ENCODE data around the gene FMN2. TPM values are rescaled to one million over a fixed set of nuclear protein-coding genes. Genes with fewer than 3 reads are reported as not detected.
"Not testable (repeated sequence)": the region's sequence is repeated elsewhere in the genome, so short reads cannot be mapped to it uniquely, and the experiment has no call there.

Gene FMN2
- polyA plus RNA-seq, 3 donors, result 4.7 to 6.5 (median 4.9) TPM

GRCh38 chr1:240254006-240254405 lies 162.3 kb downstream of the FMN2 start:
- DNase-seq, result no peak

- no peak for DNase-seq
Measured at GRCh38 chr1:240254778-240255291, 163.2 kb downstream of the FMN2 start.

GRCh38 chr1:240255922-240256321 lies 164.2 kb downstream of the FMN2 start:
- DNase-seq, result no peak

- DNase-seq, result no peak
Measured at GRCh38 chr1:240256836-240257503, 165.3 kb downstream of the FMN2 start.

GRCh38 chr1:240258910-240259309 lies 167.2 kb downstream of the FMN2 start:
- DNase-seq, result no peak

GRCh38 chr1:240264494-240264893 lies 172.8 kb downstream of the FMN2 start:
- DNase-seq, result not testable (repeated sequence)

- no peak for DNase-seq
Measured at GRCh38 chr1:240271081-240271480, 179.4 kb downstream of the FMN2 start.

- DNase-seq, result no peak
Measured at GRCh38 chr1:240274569-240274968, 182.9 kb downstream of the FMN2 start.

GRCh38 chr1:240275219-240275618 lies 183.5 kb downstream of the FMN2 start:
- DNase-seq, result not testable (repeated sequence)

DNA sequence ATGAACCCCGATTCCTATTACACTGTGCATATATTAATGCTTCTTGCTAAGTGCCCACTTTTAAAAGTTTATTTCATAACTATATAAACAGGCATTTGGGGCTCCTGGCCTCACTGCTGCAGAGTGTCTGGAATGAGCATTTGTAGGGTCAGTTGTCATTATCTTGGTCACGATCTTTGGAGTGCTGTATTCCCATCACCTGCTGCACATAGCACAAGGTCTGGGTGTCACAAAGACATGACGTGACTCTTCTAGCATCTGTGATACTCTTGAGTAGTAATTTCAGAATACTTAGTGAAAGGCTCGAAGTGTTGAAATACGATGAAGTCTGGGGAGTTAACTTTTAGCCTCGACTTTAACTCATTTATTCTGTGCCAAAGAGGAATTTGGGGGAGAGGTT lies 186.4 kb downstream of the FMN2 start:
- no peak for DNase-seq

- DNase-seq, result no peak
Measured at GRCh38 chr1:240280560-240281322, 189.1 kb downstream of the FMN2 start.

DNA sequence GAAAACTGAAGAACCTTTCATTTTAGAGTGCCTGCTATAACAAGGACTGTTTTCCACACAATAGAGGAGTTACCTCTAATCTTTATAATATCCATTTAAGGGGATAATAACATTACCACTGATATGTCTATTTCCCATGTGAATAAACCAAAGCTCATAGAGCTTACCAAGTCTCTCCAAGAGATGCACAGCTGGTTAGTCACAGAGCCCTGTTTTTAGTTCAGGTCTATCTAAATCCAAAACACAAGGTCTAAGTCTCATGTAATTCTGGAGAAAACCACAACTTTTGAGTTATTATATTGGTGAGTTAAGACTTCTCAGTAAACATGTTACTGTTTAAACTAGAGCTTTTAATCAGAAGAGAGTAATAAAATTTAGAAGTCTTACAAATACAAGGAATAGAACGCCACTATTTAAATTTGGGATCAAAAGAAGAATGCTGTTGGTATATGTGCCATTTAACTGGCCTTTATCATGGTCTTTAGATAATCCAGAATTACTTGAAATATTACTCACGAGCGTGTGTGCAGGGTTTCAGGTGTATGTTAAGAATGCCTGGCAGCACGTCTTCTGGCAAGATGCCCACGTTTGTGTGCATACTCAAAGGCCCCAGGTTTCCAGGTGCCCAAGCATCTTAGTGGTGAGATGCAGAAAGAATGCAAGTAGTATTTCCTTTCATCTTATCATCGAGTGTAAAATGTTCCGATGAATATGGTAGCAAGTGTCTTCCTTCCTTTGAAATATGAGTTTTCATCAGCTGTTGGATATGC lies 190.6 kb downstream of the FMN2 start:
- no peak for DNase-seq

DNA sequence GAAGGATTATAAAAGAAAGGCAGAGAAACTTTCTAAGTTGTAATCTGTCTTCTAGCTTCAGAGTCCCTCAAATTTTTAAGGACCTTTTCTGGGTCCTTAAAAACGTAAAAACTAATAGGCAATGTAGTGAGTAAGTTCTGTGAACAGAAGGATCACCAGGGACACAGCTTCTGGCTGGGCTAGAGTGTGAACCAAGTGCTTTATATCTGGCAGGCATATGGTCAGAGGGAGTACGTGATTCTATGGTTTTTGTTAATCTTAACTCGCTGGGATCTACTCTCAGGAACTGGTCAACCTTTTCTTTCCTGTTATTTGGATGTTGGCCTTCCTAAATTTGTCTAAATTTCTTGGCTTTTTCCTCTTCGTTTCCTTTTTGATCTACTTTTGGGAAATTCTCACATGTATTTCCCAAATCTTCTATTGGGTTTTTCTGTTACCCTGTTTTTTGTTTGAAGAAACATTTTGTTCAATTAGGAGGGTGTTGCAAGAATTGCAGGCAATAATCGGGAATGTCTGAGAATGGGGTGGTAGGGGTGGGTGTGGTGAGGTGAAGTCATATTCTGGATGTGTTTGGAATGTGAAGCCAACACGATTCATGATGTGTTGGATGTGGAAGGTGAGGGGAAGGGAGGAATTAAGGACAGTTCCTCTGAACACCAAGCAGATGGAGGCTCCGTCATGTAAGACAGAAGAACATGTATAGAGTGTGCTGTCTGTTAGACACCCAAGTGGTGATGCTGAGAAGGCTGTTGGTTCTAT lies 193.2 kb downstream of the FMN2 start:
- DNase-seq, result no peak

- no peak for DNase-seq
Measured at GRCh38 chr1:240285540-240285939, 193.9 kb downstream of the FMN2 start.

DNA sequence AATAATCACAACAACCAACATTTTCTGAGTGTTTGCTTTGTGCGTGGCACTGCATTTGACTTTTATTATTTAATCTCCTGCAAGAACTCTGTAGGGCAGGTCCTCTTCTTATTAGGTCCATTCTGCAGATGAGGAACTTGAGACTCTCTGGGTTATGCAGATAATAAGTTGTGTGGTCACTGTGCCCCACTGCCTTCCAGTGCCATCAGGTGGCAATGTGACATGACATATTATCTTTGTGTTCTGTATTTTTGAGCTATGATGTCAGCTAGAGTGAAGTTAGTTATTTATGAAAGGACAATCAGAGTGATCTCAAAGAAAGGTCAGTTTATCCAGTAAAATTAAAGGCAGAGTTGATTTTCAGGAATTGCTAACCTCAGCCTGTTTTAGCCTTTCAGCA lies 196.0 kb downstream of the FMN2 start:
- no peak for DNase-seq

DNA sequence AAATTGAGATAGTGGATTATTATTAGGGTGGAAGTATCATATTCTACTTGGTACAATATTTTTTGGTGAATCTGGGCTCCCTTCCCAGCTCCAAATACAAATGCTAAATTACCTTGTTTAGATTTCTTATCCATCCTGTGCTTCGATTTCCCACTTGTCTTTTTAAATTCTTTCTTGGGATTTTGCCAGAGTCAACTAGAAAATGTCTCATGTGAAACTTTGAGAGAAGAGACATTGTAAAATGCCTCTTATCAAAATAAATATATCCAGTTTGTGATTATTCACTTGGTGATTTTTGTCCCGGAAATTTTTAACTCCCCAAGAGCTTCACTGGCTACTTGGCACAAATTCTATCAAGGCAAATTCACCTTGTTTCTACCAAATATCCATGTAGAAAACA lies 202.0 kb downstream of the FMN2 start:
- no peak for DNase-seq

DNA sequence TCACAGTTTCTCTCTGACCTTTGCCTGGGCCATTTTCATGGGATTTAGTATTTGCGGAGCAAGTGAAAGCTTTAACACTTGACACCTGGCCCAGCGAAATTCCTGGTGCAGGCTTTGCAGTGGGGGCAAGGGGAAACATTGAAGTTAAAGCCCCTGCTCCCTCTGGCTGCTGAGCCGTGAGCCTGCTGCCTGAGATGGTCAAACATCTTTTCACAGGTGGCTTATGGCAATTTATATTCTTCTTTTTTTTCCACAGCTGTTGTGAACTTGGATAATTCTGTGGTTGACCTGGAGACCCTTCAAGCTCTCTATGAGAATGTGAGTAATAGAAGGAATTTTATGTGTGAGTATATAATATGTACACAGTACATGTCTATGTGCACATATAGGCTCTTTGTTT lies 202.9 kb downstream of the FMN2 start:
- DNase-seq, result no peak

GRCh38 chr1:240295811-240296210 lies 204.1 kb downstream of the FMN2 start:
- DNase-seq, result no peak

- DNase-seq, result no peak
Measured at GRCh38 chr1:240304466-240304865, 212.8 kb downstream of the FMN2 start.

DNA sequence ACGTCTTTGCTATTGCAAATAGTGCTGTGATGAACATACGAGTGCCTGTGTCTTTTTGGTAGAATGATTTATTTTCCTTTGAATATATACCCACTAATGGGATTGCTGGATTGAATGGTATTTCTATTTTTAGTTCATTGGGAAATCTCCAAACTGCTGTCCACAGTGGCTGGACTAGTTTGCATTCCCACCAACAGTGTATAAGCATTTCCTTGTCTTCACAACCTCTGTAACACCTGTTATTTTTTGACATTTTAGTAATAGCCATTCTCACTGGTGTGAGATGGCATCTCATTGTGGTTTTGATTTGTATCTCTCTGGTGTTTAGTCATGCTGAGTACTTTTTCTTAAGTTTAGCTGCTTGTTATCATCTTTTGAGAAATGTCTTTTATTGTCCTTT lies 215.0 kb downstream of the FMN2 start:
- DNase-seq, result no peak

- no peak for DNase-seq
Measured at GRCh38 chr1:240308096-240308495, 216.4 kb downstream of the FMN2 start.

GRCh38 chr1:240309769-240310168 lies 218.1 kb downstream of the FMN2 start:
- no peak for DNase-seq

All from renal pelvis (tissue), 4 donors.